Endothelial cell of umbilical vein (primary cell): ENCODE results near the gene EDDM3A. TPM values are rescaled to one million over a fixed set of nuclear protein-coding genes. Genes with fewer than 3 reads are reported as not detected.

Experiments used
- BruUV-seq: library from RNA; stranded (reverse); fragments of 400-500 nt; replicated peaks from 2 replicates; lab custom pipeline; 2021; lab: Mats Ljungman, UMichigan
- CTCF ChIA-PET: fragments of 300-600, 350-600 bp; sonication (Branson Sonifier 250); formaldehyde crosslinking; loops from one replicate; lab custom pipeline; 2021; ENCODE audit warnings: antibody characterized with exemption, inconsistent platforms; lab: Charles Lee
- POLR2A ChIA-PET: fragments of 300-600, 350-600 bp; sonication (Branson Sonifier 250); formaldehyde crosslinking; loops from one replicate; lab custom pipeline; 2021; ENCODE audit warnings: antibody characterized with exemption, inconsistent platforms; lab: Charles Lee
- DNase-seq: peaks from one replicate; pipeline ENCODE4 v3.0.0-alpha.2; 2011; ENCODE audit warnings: low read depth, low spot score
- FAIRE-seq: peaks from 2 replicates; lab custom pipeline; 2011; peaks lifted over from hg19 to GRCh38; lab: Jason Lieb, UNC
- H2AFZ ChIP-seq: 2 replicates; pipeline ENCODE4 v1.6.0; 2012; ENCODE audit warnings: low read depth, low read length, control low read depth, inconsistent platforms
- H3K27ac ChIP-seq: 2 replicates; pipeline ENCODE4 v1.5.1; 2011; ENCODE audit warnings: low read depth, mild to moderate bottlenecking, control low read depth, low read length, moderate library complexity; ENCODE audit not compliant: insufficient read depth
- H3K27me3 ChIP-seq, 2 experiments: 2 replicates each; pipeline versions ENCODE4 v1.6.0 to v1.6.1; 2011; ENCODE audit warnings: low read length in 2 of 2, mixed read lengths in 1 of 2; ENCODE audit not compliant: control insufficient read depth in 2 of 2, insufficient read depth in 2 of 2
- H3K36me3 ChIP-seq, 2 experiments: 2 replicates in 1 of 2; 3 replicates in 1 of 2; pipeline ENCODE4 v1.5.1; 2011; ENCODE audit warnings: low read length in 2 of 2, mild to moderate bottlenecking in 1 of 2, moderate library complexity in 1 of 2; ENCODE audit not compliant: control insufficient read depth in 2 of 2, insufficient read depth in 2 of 2; ENCODE audit errors: extremely low read depth in 1 of 2
- H3K4me1 ChIP-seq: 3 replicates; pipeline ENCODE4 v1.5.1; 2011; ENCODE audit warnings: mild to moderate bottlenecking, low read length; ENCODE audit not compliant: control insufficient read depth, insufficient read depth; ENCODE audit errors: extremely low read depth
- H3K4me2 ChIP-seq: 2 replicates; pipeline ENCODE4 v1.6.1; 2011; ENCODE audit warnings: low read length, control low read depth, mixed read lengths; ENCODE audit not compliant: insufficient read depth
- H3K4me3 ChIP-seq, 3 experiments: fragments of 200-600 bp in 1 of 3; sonication (generic), shearing (Covaris generic) in 1 of 3; replicated peaks in 1 of 3; 2 replicates each; pipeline ENCODE4 v1.5.1; 2011 to 2016; ENCODE audit warnings: control low read depth in 3 of 3, low read length in 3 of 3, mild to moderate bottlenecking in 2 of 3, inconsistent platforms in 1 of 3, low read depth in 1 of 3, moderate library complexity in 1 of 3; ENCODE audit not compliant: insufficient read depth in 1 of 3
- H3K79me2 ChIP-seq: 2 replicates; pipeline ENCODE4 v1.6.0; 2012; ENCODE audit warnings: low read length, inconsistent platforms; ENCODE audit not compliant: control insufficient read depth, insufficient read depth
- H3K9ac ChIP-seq: replicated peaks from 2 replicates; pipeline ENCODE3; 2011; ENCODE audit warnings: low read length, control low read depth; ENCODE audit not compliant: insufficient read depth; ENCODE audit errors: extremely low read depth
- H3K9me1 ChIP-seq: replicated peaks from 3 replicates; pipeline ENCODE4 v1.6.0; 2011; ENCODE audit warnings: mild to moderate bottlenecking, low read length; ENCODE audit not compliant: control insufficient read depth, insufficient read depth; ENCODE audit errors: extremely low read depth
- H3K9me3 ChIP-seq: replicated peaks from 2 replicates; pipeline ENCODE4 v1.5.1; 2012; ENCODE audit warnings: low read length, inconsistent platforms; ENCODE audit not compliant: control insufficient read depth, insufficient read depth
- H4K20me1 ChIP-seq: replicated peaks from 2 replicates; pipeline ENCODE3; 2011; ENCODE audit warnings: mild to moderate bottlenecking, low read length; ENCODE audit not compliant: control insufficient read depth, insufficient read depth; ENCODE audit errors: extremely low read depth
- CTCF ChIP-seq, 2 donors: IDR thresholded peaks; 1 replicate in 1 of 2; 2 replicates in 1 of 2; pipeline ENCODE4 v1.5.1; 2011; ENCODE audit warnings: low read length in 2 of 2, mild to moderate bottlenecking in 2 of 2, moderate library complexity in 2 of 2, control low read depth in 1 of 2, inconsistent platforms in 1 of 2, low read depth in 1 of 2; ENCODE audit not compliant: insufficient read depth in 1 of 2; ENCODE audit errors: extremely low read depth in 1 of 2
- EZH2 ChIP-seq: IDR thresholded peaks from 2 replicates; pipeline ENCODE4 v1.6.1; 2012; ENCODE audit warnings: borderline replicate concordance, low read depth, mild to moderate bottlenecking, moderate library complexity, low read length, inconsistent platforms; ENCODE audit not compliant: severe bottlenecking
- FOS ChIP-seq: IDR thresholded peaks from 2 replicates; pipeline ENCODE4 v1.6.1; 2011; ENCODE audit warnings: mild to moderate bottlenecking, low read length, moderate library complexity, borderline replicate concordance; ENCODE audit not compliant: insufficient read depth
- GATA2 ChIP-seq: IDR thresholded peaks from 2 replicates; pipeline ENCODE4 v1.7.0; 2011; ENCODE audit warnings: low read depth, mild to moderate bottlenecking, moderate library complexity, mixed read lengths, low read length; ENCODE audit not compliant: insufficient read length, insufficient read depth
- JUN ChIP-seq: IDR thresholded peaks from 2 replicates; pipeline ENCODE4 v1.6.1; 2011; ENCODE audit warnings: borderline replicate concordance, low read depth; ENCODE audit not compliant: insufficient read length, insufficient read depth
- MAX ChIP-seq: IDR thresholded peaks from 2 replicates; pipeline ENCODE4 v1.6.1; 2011; ENCODE audit not compliant: insufficient read depth, insufficient read length
- MYC ChIP-seq: IDR thresholded peaks from one replicate; pipeline ENCODE4 v1.6.1; 2011; ENCODE audit warnings: mild to moderate bottlenecking, low read depth, low read length
- POLR2A ChIP-seq: IDR thresholded peaks from 2 replicates; pipeline ENCODE4 v1.6.1; 2012; ENCODE audit warnings: low read depth, mild to moderate bottlenecking, control low read depth, low read length
- POLR2AphosphoS5 ChIP-seq: IDR thresholded peaks from 2 replicates; pipeline ENCODE4 v1.6.1; 2012; ENCODE audit warnings: low read depth, mild to moderate bottlenecking, control low read depth, low read length, moderate library complexity; ENCODE audit not compliant: insufficient read depth
- dilution Hi-C: fragments of 300-500 bp; cut with MboI; formaldehyde crosslinking; loops from one replicate; pipeline ENCODE4 v1.15.0; 2019; ENCODE audit warnings: low sequenced_read_pairs; ENCODE audit not compliant: extremely low pct_ligation_motif_present
- intact Hi-C: fragments of 100-400 bp; cut with micrococcal nuclease; formaldehyde crosslinking; loops from one replicate; pipeline ENCODE4 v1.10.0; 2022
- polyA plus RNA-seq, 4 experiments: library from polyadenylated mRNA; depleted of rRNA in 3 of 4; stranded (reverse) in 3 of 4; unstranded in 1 of 4; fragments of >200 nt; gene quantifications; 2 replicates each; pipeline versions ENCODE4 v1.2.1 to v1.2.3, GENCODE V29; 2011 to 2012; ENCODE audit warnings: missing spikeins in 1 of 4
- total RNA-seq: library from RNA; stranded (reverse); gene quantifications from 2 replicates; pipeline ENCODE4 v1.2.3, GENCODE V29; 2021

The EDDM3A gene
- total and polyA plus RNA-seq, 2 donors (not counting 3 experiments of a cell fraction or from before 2014, with no cell fraction given) = not detected

GRCh38 chr14:20791597-20791996, 45.9 kb downstream of the EDDM3A start:
- H4K20me1 ChIP-seq = no peaks in the 10 kb centered on the region
- H3K4me3 ChIP-seq = no peak overlapping the region
- H3K9ac ChIP-seq = no peak overlapping the region
- ChIA-PET CTCF (no interaction called here), POLR2A (no interaction called here)
- peaks cover 18% of the 10 kb centered on the region for H3K4me1 ChIP-seq
- no peak for DNase-seq
- H3K9me1 ChIP-seq = no peaks in the 10 kb centered on the region
- intact Hi-C loops (no loop called here), dilution Hi-C loops (no loop called here)
- no peak overlapping the region for H3K27ac ChIP-seq
- no peaks in the 10 kb centered on the region for H3K9me3 ChIP-seq
- no peak overlapping the region for H2AFZ ChIP-seq
- H3K4me2 ChIP-seq = no peak overlapping the region
- FAIRE-seq = no peak
- no peaks in the 10 kb centered on the region for H3K36me3 ChIP-seq
- no peaks in the 10 kb centered on the region for H3K27me3 ChIP-seq
- TF ChIP-seq JUN (no peak), GATA2 (no peak), MAX (no peak), CTCF (IDR thresholded peaks at IDR 0.05; ENCODE audit: extremely low read depth in 1 of 2, insufficient read depth in 1 of 2, low read depth in 1 of 2, low read length in 2 of 2) (no peak), FOS (no peak), EZH2 (no peak), POLR2A (no peak), POLR2AphosphoS5 (no peak), MYC (no peak)
- H3K79me2 ChIP-seq = no peaks in the 10 kb centered on the region
- no TSS peak for BruUV-seq
